ENCODE measurements around the gene GPR37. TPM values are rescaled to one million over a fixed set of nuclear protein-coding genes. Genes with fewer than 3 reads are reported as not detected.

Gene GPR37
- 0.52 TPM for total RNA-seq
- 1.1 TPM for polyA plus RNA-seq
- long read RNA-seq, donor 1, result 0 reads
- long read RNA-seq, donor 2, result 0 reads
- long read RNA-seq, donor 3, partial matches to known transcripts, result 0 of 3 reads
- long read RNA-seq, donor 3, other reads (novel, unspliced or antisense), result 0 of 3 reads
- long read RNA-seq, donor 4, result 0 reads
- long read RNA-seq, donor 5, partial matches to known transcripts, result 5 of 5 reads
- long read RNA-seq, donor 5, other reads (novel, unspliced or antisense), result 0 of 5 reads
- long read RNA-seq, donor 6, result 0 reads
- long read RNA-seq, donor 7, result 0 reads
- long read RNA-seq, donor 8, partial matches to known transcripts, result 0 of 1 reads
- long read RNA-seq, donor 8, other reads (novel, unspliced or antisense), result 0 of 1 reads
- long read RNA-seq, donor 9, result 0 reads
- long read RNA-seq, donor 10, result 0 reads

- no peaks in the 10 kb centered on the region for H3K36me3 ChIP-seq (ENCODE audit: control insufficient read depth in 2 of 2, insufficient read depth in 2 of 2, low read length in 1 of 2)
- peaks cover 15 to 56% of the 10 kb centered on the region in 2 donors for H3K27me3 ChIP-seq (ENCODE audit: control insufficient read depth in 2 of 2, insufficient read depth in 1 of 2, low read length in 1 of 2)
- no peak within 1 kb of the TSS for H3K27ac ChIP-seq (ENCODE audit: low read depth in 1 of 2, low read length in 1 of 2)
- DNase-seq (ENCODE audit: low read depth in 6 of 9, low spot score in 9 of 9), result peak in 4 of 9 donors; percentile 12 to 29 (median 20)
- H3K4me3 ChIP-seq (ENCODE audit: low read length in 2 of 2), result peak within 1 kb of the TSS; percentile 40 to 42
- 3% methylated on average over 81 of the region's 81 CpGs for WGBS
- peaks cover 4 to 10% of the 10 kb centered on the region in 2 donors for H3K4me1 ChIP-seq (ENCODE audit: control insufficient read depth in 2 of 2, insufficient read depth in 2 of 2, low read length in 2 of 2)
- H3K9me3 ChIP-seq (ENCODE audit: control insufficient read depth in 2 of 2, insufficient read depth in 1 of 2, low read length in 1 of 2), result peaks cover 1 to 8% of the 10 kb centered on the region in 2 donors
Measured at GRCh38 chr7:124765401-124766352, at the start of gene GPR37. GPR37 (minus strand) TSS chr7:124765792; CDS start chr7:124764976, 816 bp downstream.

- H3K4me3 ChIP-seq (ENCODE audit: low read length in 2 of 2), result no peak overlapping the region
- H3K9me3 ChIP-seq (ENCODE audit: control insufficient read depth in 2 of 2, insufficient read depth in 1 of 2, low read length in 1 of 2), result no peaks in the 10 kb centered on the region
- DNase-seq (ENCODE audit: low read depth in 6 of 9, low spot score in 9 of 9), result no peak
- H3K36me3 ChIP-seq (ENCODE audit: control insufficient read depth in 2 of 2, insufficient read depth in 2 of 2, low read length in 1 of 2), result no peaks in the 10 kb centered on the region
- H3K4me1 ChIP-seq (ENCODE audit: control insufficient read depth in 2 of 2, insufficient read depth in 2 of 2, low read length in 2 of 2), result no peaks in the 10 kb centered on the region
- no peaks in the 10 kb centered on the region for H3K27me3 ChIP-seq (ENCODE audit: control insufficient read depth in 2 of 2, insufficient read depth in 1 of 2, low read length in 1 of 2)
- WGBS, result 93% methylated on average over 2 of the region's 2 CpGs
- H3K27ac ChIP-seq (ENCODE audit: low read depth in 1 of 2, low read length in 1 of 2), result no peak overlapping the region
Measured at GRCh38 chr7:124813994-124814798, 48.6 kb upstream of the GPR37 start.

- H3K4me1 ChIP-seq (ENCODE audit: control insufficient read depth in 2 of 2, insufficient read depth in 2 of 2, low read length in 2 of 2), result no peaks in the 10 kb centered on the region
- H3K9me3 ChIP-seq (ENCODE audit: control insufficient read depth in 2 of 2, insufficient read depth in 1 of 2, low read length in 1 of 2), result no peaks in the 10 kb centered on the region
- H3K36me3 ChIP-seq (ENCODE audit: control insufficient read depth in 2 of 2, insufficient read depth in 2 of 2, low read length in 1 of 2), result no peaks in the 10 kb centered on the region
- no peak for DNase-seq (ENCODE audit: low read depth in 6 of 9, low spot score in 9 of 9)
- no peaks in the 10 kb centered on the region for H3K27me3 ChIP-seq (ENCODE audit: control insufficient read depth in 2 of 2, insufficient read depth in 1 of 2, low read length in 1 of 2)
- H3K4me3 ChIP-seq (ENCODE audit: low read length in 2 of 2), result no peak overlapping the region
- no peak overlapping the region for H3K27ac ChIP-seq (ENCODE audit: low read depth in 1 of 2, low read length in 1 of 2)
- 93% methylated on average over 2 of the region's 2 CpGs for WGBS
Measured at GRCh38 chr7:124812764-124813163, 47.2 kb upstream of the GPR37 start.

GRCh38 chr7:124811341-124811740 lies 45.7 kb upstream of the GPR37 start:
- Histone ChIP-seq H3K27me3 (ENCODE audit: control insufficient read depth in 2 of 2, insufficient read depth in 1 of 2, low read length in 1 of 2) (no peaks in the 10 kb centered on the region), H3K4me3 (ENCODE audit: low read length in 2 of 2) (no peak overlapping the region), H3K27ac (ENCODE audit: low read depth in 1 of 2, low read length in 1 of 2) (no peak overlapping the region), H3K4me1 (ENCODE audit: control insufficient read depth in 2 of 2, insufficient read depth in 2 of 2, low read length in 2 of 2) (no peaks in the 10 kb centered on the region), H3K9me3 (ENCODE audit: control insufficient read depth in 2 of 2, insufficient read depth in 1 of 2, low read length in 1 of 2) (no peaks in the 10 kb centered on the region), H3K36me3 (ENCODE audit: control insufficient read depth in 2 of 2, insufficient read depth in 2 of 2, low read length in 1 of 2) (no peaks in the 10 kb centered on the region)
- WGBS, result 100% methylated on average over 1 of the region's 1 CpG
- no peak for DNase-seq (ENCODE audit: low read depth in 6 of 9, low spot score in 9 of 9)

DNA sequence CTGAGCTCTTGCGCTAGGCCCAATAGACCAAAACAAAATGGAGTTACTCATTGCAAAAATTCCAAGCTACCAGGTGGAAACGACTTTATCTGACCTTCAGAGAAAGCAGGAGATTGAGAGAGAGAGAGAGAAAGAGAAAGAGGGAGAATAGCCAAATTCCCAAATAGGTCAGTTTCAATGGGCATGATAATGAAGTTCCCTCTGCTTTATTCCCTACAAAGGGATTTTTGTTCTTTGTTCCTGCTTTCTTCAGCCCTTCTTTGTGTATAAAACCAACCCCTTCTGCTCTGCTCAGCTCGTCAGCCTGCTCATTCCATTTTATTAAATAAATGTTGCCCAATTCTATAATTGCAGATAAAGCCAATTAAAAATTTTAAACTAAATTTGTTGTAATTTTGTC lies 45.0 kb upstream of the GPR37 start:
- H3K9me3 ChIP-seq (ENCODE audit: control insufficient read depth in 2 of 2, insufficient read depth in 1 of 2, low read length in 1 of 2), result no peaks in the 10 kb centered on the region
- 87% methylated on average over 3 of the region's 3 CpGs for WGBS
- H3K27ac ChIP-seq (ENCODE audit: low read depth in 1 of 2, low read length in 1 of 2), result no peak overlapping the region
- H3K4me1 ChIP-seq (ENCODE audit: control insufficient read depth in 2 of 2, insufficient read depth in 2 of 2, low read length in 2 of 2), result no peaks in the 10 kb centered on the region
- H3K4me3 ChIP-seq (ENCODE audit: low read length in 2 of 2), result no peak overlapping the region
- no peak for DNase-seq (ENCODE audit: low read depth in 6 of 9, low spot score in 9 of 9)
- no peaks in the 10 kb centered on the region for H3K27me3 ChIP-seq (ENCODE audit: control insufficient read depth in 2 of 2, insufficient read depth in 1 of 2, low read length in 1 of 2)
- no peaks in the 10 kb centered on the region for H3K36me3 ChIP-seq (ENCODE audit: control insufficient read depth in 2 of 2, insufficient read depth in 2 of 2, low read length in 1 of 2)

GRCh38 chr7:124808206-124808605 lies 42.6 kb upstream of the GPR37 start:
- no peak for DNase-seq (ENCODE audit: low read depth in 6 of 9, low spot score in 9 of 9)
- H3K27ac ChIP-seq (ENCODE audit: low read depth in 1 of 2, low read length in 1 of 2), result no peak overlapping the region
- no peaks in the 10 kb centered on the region for H3K4me1 ChIP-seq (ENCODE audit: control insufficient read depth in 2 of 2, insufficient read depth in 2 of 2, low read length in 2 of 2)
- no peak overlapping the region for H3K4me3 ChIP-seq (ENCODE audit: low read length in 2 of 2)
- H3K9me3 ChIP-seq (ENCODE audit: control insufficient read depth in 2 of 2, insufficient read depth in 1 of 2, low read length in 1 of 2), result no peaks in the 10 kb centered on the region
- 91% methylated on average over 5 of the region's 5 CpGs for WGBS
- H3K36me3 ChIP-seq (ENCODE audit: control insufficient read depth in 2 of 2, insufficient read depth in 2 of 2, low read length in 1 of 2), result no peaks in the 10 kb centered on the region
- no peaks in the 10 kb centered on the region for H3K27me3 ChIP-seq (ENCODE audit: control insufficient read depth in 2 of 2, insufficient read depth in 1 of 2, low read length in 1 of 2)

- no peaks in the 10 kb centered on the region for H3K9me3 ChIP-seq (ENCODE audit: control insufficient read depth in 2 of 2, insufficient read depth in 1 of 2, low read length in 1 of 2)
- WGBS, result 94% methylated on average over 1 of the region's 1 CpG
- no peak overlapping the region for H3K4me3 ChIP-seq (ENCODE audit: low read length in 2 of 2)
- no peak overlapping the region for H3K27ac ChIP-seq (ENCODE audit: low read depth in 1 of 2, low read length in 1 of 2)
- H3K4me1 ChIP-seq (ENCODE audit: control insufficient read depth in 2 of 2, insufficient read depth in 2 of 2, low read length in 2 of 2), result no peaks in the 10 kb centered on the region
- no peaks in the 10 kb centered on the region for H3K36me3 ChIP-seq (ENCODE audit: control insufficient read depth in 2 of 2, insufficient read depth in 2 of 2, low read length in 1 of 2)
- no peak for DNase-seq (ENCODE audit: low read depth in 6 of 9, low spot score in 9 of 9)
- H3K27me3 ChIP-seq (ENCODE audit: control insufficient read depth in 2 of 2, insufficient read depth in 1 of 2, low read length in 1 of 2), result no peaks in the 10 kb centered on the region
Measured at GRCh38 chr7:124801330-124801895, 35.8 kb upstream of the GPR37 start.

GRCh38 chr7:124800386-124800785 lies 34.8 kb upstream of the GPR37 start:
- WGBS, result 87% methylated on average over 2 of the region's 2 CpGs
- DNase-seq (ENCODE audit: low read depth in 6 of 9, low spot score in 9 of 9), result no peak
- Histone ChIP-seq H3K4me1 (ENCODE audit: control insufficient read depth in 2 of 2, insufficient read depth in 2 of 2, low read length in 2 of 2) (no peaks in the 10 kb centered on the region), H3K36me3 (ENCODE audit: control insufficient read depth in 2 of 2, insufficient read depth in 2 of 2, low read length in 1 of 2) (no peaks in the 10 kb centered on the region), H3K27ac (ENCODE audit: low read depth in 1 of 2, low read length in 1 of 2) (no peak overlapping the region), H3K27me3 (ENCODE audit: control insufficient read depth in 2 of 2, insufficient read depth in 1 of 2, low read length in 1 of 2) (no peaks in the 10 kb centered on the region), H3K4me3 (ENCODE audit: low read length in 2 of 2) (no peak overlapping the region), H3K9me3 (ENCODE audit: control insufficient read depth in 2 of 2, insufficient read depth in 1 of 2, low read length in 1 of 2) (no peaks in the 10 kb centered on the region)

All from thymus (tissue), 14 donors.